RWPE2 (cell line): ENCODE results near the gene ARL6IP5.

Source experiments
- ATAC-seq: fragments of 200-7000 bp; cut with Tn5 transposase; 3 replicates; pipeline ENCODE4 v1.9.1; 2021; ENCODE audit warnings: low read depth
- DNase-seq: peaks from one replicate; pipeline ENCODE4 v3.0.0-alpha.2; 2020; ENCODE audit warnings: low spot score
- H3K27ac ChIP-seq: fragments of 450-650 bp; 2 replicates; pipeline ENCODE4 v1.5.1; 2017; ENCODE audit warnings: mild to moderate bottlenecking; ENCODE audit not compliant: poor library complexity, severe bottlenecking
- H3K27me3 ChIP-seq: fragments of 250-450 bp; sonication (Bioruptor Pico); 2 replicates; pipeline ENCODE4 v1.5.1; 2021; ENCODE audit warnings: mild to moderate bottlenecking, moderate library complexity; ENCODE audit not compliant: insufficient read depth, poor library complexity, severe bottlenecking
- H3K36me3 ChIP-seq: fragments of 250-450 bp; sonication (Bioruptor Pico); 2 replicates; pipeline ENCODE4 v1.5.1; 2020; ENCODE audit warnings: low read depth, mild to moderate bottlenecking, moderate library complexity
- H3K4me1 ChIP-seq: fragments of 250-450 bp; sonication (Bioruptor Pico); 2 replicates; pipeline ENCODE4 v1.5.1; 2021; ENCODE audit warnings: mild to moderate bottlenecking, moderate library complexity; ENCODE audit not compliant: insufficient read depth, poor library complexity, severe bottlenecking
- H3K4me3 ChIP-seq: fragments of 250-450 bp; sonication (Bioruptor Pico); 2 replicates; pipeline ENCODE4 v1.5.1; 2021; ENCODE audit warnings: mild to moderate bottlenecking, moderate library complexity; ENCODE audit not compliant: severe bottlenecking
- H3K9me3 ChIP-seq: fragments of 250-450 bp; sonication (Bioruptor Pico); 2 replicates; pipeline ENCODE4 v1.5.1; 2021; ENCODE audit warnings: mild to moderate bottlenecking, moderate library complexity; ENCODE audit not compliant: severe bottlenecking
- CTCF ChIP-seq: fragments of 450-650 bp; IDR thresholded peaks from one replicate; pipeline ENCODE4 v1.5.1; 2017; ENCODE audit warnings: mild to moderate bottlenecking, moderate library complexity; ENCODE audit not compliant: poor library complexity, severe bottlenecking

ARL6IP5 gene

GRCh38 chr3:69121950-69122349 is 37.2 kb downstream of the ARL6IP5 start:
- H3K27me3 ChIP-seq: no peaks in the 10 kb centered on the region
- no peak for ATAC-seq
- no peak overlapping the region for H3K4me3 ChIP-seq
- DNase-seq: no peak
- H3K36me3 ChIP-seq: no peaks in the 10 kb centered on the region
- no peak for TF ChIP-seq CTCF
- no peak overlapping the region for H3K27ac ChIP-seq
- H3K9me3 ChIP-seq: no peaks in the 10 kb centered on the region
- H3K4me1 ChIP-seq: peaks cover 3% of the 10 kb centered on the region

- TF ChIP-seq CTCF: no peak
- DNase-seq (no peak), ATAC-seq (no peak)
- no peak within 1 kb of the TSS for H3K4me3 ChIP-seq
- no peak within 1 kb of the TSS for H3K27ac ChIP-seq
- no peaks in the 10 kb centered on the region for H3K27me3 ChIP-seq
- no peaks in the 10 kb centered on the region for H3K36me3 ChIP-seq
- no peaks in the 10 kb centered on the region for H3K4me1 ChIP-seq
- no peaks in the 10 kb centered on the region for H3K9me3 ChIP-seq
Observed at GRCh38 chr3:69122403-69122802, 37.7 kb downstream of the ARL6IP5 start, which contains the start of gene LMOD3. Gene LMOD3, minus strand, starts transcription at chr3:69122595. Its CDS starts 209 bp downstream, at chr3:69122386.

GRCh38 chr3:69126216-69126615 is 41.5 kb downstream of the ARL6IP5 start:
- DNase-seq (no peak), ATAC-seq (no peak)
- H3K4me1 ChIP-seq: no peaks in the 10 kb centered on the region
- no peak overlapping the region for H3K4me3 ChIP-seq
- H3K27me3 ChIP-seq: no peaks in the 10 kb centered on the region
- no peaks in the 10 kb centered on the region for H3K36me3 ChIP-seq
- no peak overlapping the region for H3K27ac ChIP-seq
- no peak for TF ChIP-seq CTCF
- no peaks in the 10 kb centered on the region for H3K9me3 ChIP-seq

- H3K9me3 ChIP-seq: no peaks in the 10 kb centered on the region
- no peak overlapping the region for H3K27ac ChIP-seq
- TF ChIP-seq CTCF: no peak
- DNase-seq: no peak
- H3K36me3 ChIP-seq: no peaks in the 10 kb centered on the region
- no peak for ATAC-seq
- H3K4me1 ChIP-seq: no peaks in the 10 kb centered on the region
- H3K27me3 ChIP-seq: no peaks in the 10 kb centered on the region
- no peak overlapping the region for H3K4me3 ChIP-seq
Observed at GRCh38 chr3:69126999-69127398, 42.3 kb downstream of the ARL6IP5 start.

GRCh38 chr3:69128509-69128908 is 43.8 kb downstream of the ARL6IP5 start:
- TF ChIP-seq CTCF: no peak
- H3K9me3 ChIP-seq: no peaks in the 10 kb centered on the region
- ATAC-seq: no peak
- no peak for DNase-seq
- no peaks in the 10 kb centered on the region for H3K27me3 ChIP-seq
- H3K36me3 ChIP-seq: no peaks in the 10 kb centered on the region
- no peaks in the 10 kb centered on the region for H3K4me1 ChIP-seq
- H3K4me3 ChIP-seq: no peak overlapping the region
- H3K27ac ChIP-seq: no peak overlapping the region
